WI38 (cell line): ENCODE data around the gene STUM.

ENCODE experiments used
- H3K4me3 ChIP-seq: 2 replicates; pipeline ENCODE4 v1.5.1; 2011; ENCODE audit warnings: low read depth, mild to moderate bottlenecking, control low read depth, low read length
- CTCF ChIP-seq: IDR thresholded peaks from 2 replicates; pipeline ENCODE4 v1.5.1; 2012; ENCODE audit warnings: low read depth, mild to moderate bottlenecking, control low read depth, low read length

Gene STUM

GRCh38 chr1:226606311-226607267, 58.0 kb downstream of the STUM start:
- no peak for TF ChIP-seq CTCF
- no peak overlapping the region for H3K4me3 ChIP-seq

GRCh38 chr1:226607268-226607660, 58.7 kb downstream of the STUM start:
- no peak for TF ChIP-seq CTCF
- no peak overlapping the region for H3K4me3 ChIP-seq

GRCh38 chr1:226607821-226608220, 59.3 kb downstream of the STUM start:
- no peak for TF ChIP-seq CTCF
- H3K4me3 ChIP-seq: no peak overlapping the region

GRCh38 chr1:226608699-226609505, 60.3 kb downstream of the STUM start:
- TF ChIP-seq CTCF: peak; percentile 72
- no peak overlapping the region for H3K4me3 ChIP-seq

GRCh38 chr1:226609836-226610455, 61.4 kb downstream of the STUM start:
- no peak overlapping the region for H3K4me3 ChIP-seq
- TF ChIP-seq CTCF: no peak

GRCh38 chr1:226610671-226611070, 62.1 kb downstream of the STUM start:
- TF ChIP-seq CTCF: no peak
- H3K4me3 ChIP-seq: no peak overlapping the region
